Fibroblast of peridontal ligament (primary cell): Measurements from ENCODE around the gene LRRC18.
A peak's percentile ranks its signal among the peaks of the same experiment; 100 is the strongest.

Experiments
- DNase-seq: peaks from one replicate; pipeline ENCODE4 v3.0.0-alpha.2; 2010; ENCODE audit errors: extremely low read depth

LRRC18 gene

DNA sequence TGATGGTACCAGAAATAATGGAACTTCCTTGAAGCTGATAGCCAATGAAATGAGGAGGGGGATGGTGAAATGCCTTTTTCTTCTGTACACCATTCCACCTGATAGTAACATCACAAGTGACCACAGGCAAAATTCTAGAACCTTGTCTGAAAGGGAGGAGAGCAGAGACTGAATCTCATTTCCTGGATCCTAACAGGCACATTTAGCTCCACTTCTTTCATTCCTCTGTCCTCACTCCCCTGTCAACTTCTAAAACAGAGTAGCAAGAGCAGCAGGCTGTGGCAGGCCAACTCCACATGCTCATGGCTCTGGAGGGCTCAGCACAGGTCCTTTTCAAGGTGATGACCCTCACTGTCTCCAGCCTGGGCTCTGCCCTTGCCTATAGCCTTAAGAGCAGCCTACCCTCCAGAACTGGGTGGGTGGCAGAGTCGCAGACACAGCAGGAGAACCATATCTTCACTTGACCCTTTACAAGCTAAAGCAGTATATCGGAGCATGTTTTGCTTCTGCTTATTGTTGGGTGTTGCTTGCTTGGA lies at the start of gene LRRC18:
TSS of gene LRRC18 (minus strand) at position 51 of the 536 bp plus-strand sequence. CDS start 25,685 bp downstream, outside the sequence.
- DNase-seq, result no peak

- no peak for DNase-seq
Measured at GRCh38 chr10:48985621-48986158, 46.0 kb upstream of the LRRC18 start.

- DNase-seq, result no peak
Measured at GRCh38 chr10:48983648-48984351, 44.2 kb upstream of the LRRC18 start.

- DNase-seq, result no peak
Measured at GRCh38 chr10:48982584-48982983, 42.9 kb upstream of the LRRC18 start.

- peak; percentile 40 for DNase-seq
Measured at GRCh38 chr10:48981310-48981907, 41.8 kb upstream of the LRRC18 start.

- DNase-seq, result no peak
Measured at GRCh38 chr10:48978318-48978717, 38.7 kb upstream of the LRRC18 start.

GRCh38 chr10:48976196-48976595 lies 36.6 kb upstream of the LRRC18 start:
- DNase-seq, result peak; percentile 23

- no peak for DNase-seq
Measured at GRCh38 chr10:48974510-48975156, 35.0 kb upstream of the LRRC18 start.

GRCh38 chr10:48973065-48973464 lies 33.4 kb upstream of the LRRC18 start:
- no peak for DNase-seq

- DNase-seq, result no peak
Measured at GRCh38 chr10:48970654-48971053, 31.0 kb upstream of the LRRC18 start.

- no peak for DNase-seq
Measured at GRCh38 chr10:48970046-48970445, 30.4 kb upstream of the LRRC18 start.

DNA sequence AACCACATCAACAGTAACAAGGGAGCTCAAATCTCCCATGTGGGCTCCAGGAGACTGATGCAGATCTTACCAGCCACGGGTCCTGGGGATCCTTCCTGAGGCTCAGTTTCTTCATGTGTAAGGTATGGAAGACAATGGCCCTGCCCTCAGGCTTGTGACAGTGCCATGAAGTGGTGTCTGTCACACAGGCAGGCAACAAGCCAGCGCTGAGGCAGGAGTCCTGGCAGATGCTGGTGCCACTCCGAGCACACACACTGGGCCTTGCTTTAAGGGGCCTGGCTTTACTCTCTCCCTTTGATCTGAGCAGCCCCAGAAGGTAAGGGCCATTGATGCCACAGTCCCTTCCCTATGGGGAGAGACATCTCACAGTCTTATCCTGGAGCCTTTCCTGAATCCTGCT lies 28.4 kb upstream of the LRRC18 start:
- no peak for DNase-seq

GRCh38 chr10:48965460-48965859 lies 25.8 kb upstream of the LRRC18 start:
- no peak for DNase-seq

DNA sequence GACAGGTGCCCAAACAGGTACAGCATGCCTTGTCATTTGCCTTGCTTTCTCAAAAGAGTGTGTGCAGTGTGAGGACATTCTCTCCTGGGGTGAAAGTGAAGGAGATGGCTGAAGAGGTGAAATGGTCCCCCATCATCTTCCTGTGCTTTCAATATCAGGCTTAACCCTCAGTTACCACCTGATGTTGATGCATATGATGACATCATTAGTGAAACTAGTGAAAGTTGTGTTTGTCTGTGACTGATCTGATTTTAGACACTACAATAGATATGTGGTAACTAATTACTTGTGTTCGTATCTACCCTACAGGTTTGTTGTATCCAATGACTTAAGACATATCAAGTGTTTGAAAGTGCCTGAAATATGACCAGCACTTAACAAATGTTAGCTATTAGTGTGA lies 24.4 kb upstream of the LRRC18 start:
- DNase-seq, result no peak

- DNase-seq, result no peak
Measured at GRCh38 chr10:48958598-48959190, 19.1 kb upstream of the LRRC18 start.

DNA sequence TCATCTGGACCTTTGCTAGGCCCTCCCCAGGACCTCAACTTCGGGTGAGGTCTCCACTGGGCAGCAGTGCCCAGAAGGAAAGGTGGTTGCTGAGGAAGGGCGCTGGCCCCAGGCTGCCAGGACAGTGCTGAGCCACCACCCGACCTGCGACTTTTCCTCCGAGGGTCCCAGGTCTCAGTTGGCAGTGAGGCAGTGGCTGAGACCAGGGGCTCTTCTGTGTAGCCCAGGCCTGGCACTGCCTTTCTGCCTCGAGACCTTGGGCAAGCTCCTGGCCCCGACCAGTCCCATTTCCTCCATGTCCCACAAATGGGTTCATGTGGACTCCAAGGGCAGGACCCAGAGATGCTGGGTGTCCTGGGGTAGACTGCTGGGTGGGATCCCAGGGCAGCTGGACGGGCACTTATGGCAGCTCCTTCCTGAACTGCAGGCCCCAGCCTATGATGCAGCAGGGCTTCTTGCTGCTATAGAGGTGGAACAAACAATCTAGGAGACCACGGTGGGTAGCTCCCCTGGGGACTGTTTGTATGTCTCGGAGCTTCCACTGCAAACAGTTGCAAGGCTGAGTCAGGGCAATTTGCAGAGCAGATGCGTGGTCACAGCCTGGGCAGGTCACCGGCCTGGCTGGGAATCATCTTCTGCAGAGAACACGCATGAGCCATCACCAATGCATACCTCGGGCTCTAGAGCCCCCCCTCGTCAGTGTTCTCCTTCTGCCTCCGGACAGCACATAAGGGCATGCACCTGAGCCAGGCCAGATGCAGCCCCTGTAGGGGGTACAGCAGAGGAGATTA lies 17.9 kb upstream of the LRRC18 start:
- DNase-seq, result no peak

DNA sequence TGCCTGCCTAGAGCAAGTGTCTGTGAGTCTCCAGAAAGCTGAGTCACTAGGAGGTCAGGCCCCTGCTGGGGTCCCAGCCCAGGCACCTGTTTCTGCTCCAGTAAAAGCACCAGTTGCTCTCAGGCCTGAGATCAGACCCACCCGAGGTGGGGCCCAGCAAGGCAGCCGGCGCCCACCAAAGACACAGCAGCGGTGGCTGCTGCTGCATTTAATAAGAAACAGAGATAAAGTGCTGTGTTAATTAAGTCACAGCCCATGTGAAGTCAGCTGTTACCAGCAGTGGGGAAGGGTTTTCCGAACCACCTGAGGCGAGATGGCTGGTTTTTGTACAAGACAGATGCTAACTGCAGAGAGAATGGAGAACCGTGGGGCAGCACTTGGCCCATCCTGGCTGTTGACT lies 12.1 kb upstream of the LRRC18 start:
- DNase-seq, result no peak

DNA sequence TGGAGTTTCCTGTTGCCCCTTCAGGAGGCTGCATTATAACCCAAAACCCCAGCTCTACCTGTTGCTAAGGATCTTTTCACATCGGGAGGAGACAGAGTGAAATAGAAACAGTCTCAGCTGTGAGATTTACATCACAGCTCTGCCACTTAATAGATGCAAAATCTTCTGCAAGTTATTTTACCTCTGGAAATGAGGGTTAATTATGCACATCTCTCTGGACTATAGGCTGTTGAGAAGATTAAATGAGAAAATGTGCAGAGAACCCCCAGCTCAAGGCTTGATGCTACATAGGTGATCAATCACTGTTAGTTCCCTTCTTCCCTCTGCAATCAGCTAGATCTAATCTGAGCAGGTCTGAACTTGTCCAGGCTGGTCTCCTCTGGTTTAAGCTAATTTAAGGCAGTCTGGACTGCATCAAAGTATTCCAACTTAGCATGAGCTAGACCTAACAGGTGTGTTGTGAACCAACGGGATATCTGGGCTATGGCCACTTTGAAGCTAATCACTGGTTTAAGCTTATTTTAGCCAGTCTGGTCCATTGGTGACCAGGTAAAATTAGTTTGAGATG lies 8.9 kb upstream of the LRRC18 start:
- DNase-seq, result no peak

DNA sequence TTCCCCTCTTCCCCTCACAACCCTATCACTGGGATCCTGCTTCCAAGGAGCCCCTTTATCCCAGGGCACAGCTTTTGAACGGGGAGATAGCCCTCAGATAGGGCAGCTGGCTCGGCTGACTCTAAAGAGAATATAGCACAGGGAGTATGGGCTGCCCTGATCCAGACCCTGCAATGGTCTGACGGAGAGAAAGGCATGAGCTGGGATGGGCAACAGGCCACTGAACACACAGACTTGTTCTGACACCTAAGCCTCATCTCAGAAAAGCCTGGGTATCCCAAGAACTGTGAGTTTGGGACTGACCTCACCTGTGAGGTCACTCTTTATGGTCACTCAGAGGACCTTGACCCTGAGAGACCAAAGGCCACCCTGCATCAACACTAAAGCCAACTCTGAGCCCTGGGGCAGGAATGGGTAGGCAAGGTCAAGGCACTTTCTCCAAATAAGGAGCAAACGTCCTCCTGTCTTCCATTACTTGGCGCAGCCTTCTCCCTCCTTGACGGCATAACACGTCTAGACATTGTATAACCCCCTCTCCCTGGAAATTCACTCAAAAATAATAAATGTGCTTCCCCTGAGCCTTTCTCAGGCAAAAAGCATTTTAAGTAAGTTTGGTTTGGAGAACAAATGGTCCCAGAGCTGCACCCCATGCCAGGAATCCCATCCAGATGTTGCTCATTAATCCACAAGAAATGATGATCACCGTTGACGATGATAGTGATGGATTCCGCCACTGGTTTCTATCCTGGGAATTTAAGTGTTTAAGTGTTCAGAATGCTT lies 8.2 kb upstream of the LRRC18 start:
- DNase-seq, result no peak

GRCh38 chr10:48946891-48947500 lies 7.4 kb upstream of the LRRC18 start:
- no peak for DNase-seq
